ENCODE data around the gene TRAK1. TPM values are rescaled to one million over a fixed set of nuclear protein-coding genes. Genes with fewer than 3 reads are reported as not detected.

The TRAK1 gene
- total and polyA plus RNA-seq, 2 experiments from 2014 or later, result 19.0 to 28.8 TPM

DNA sequence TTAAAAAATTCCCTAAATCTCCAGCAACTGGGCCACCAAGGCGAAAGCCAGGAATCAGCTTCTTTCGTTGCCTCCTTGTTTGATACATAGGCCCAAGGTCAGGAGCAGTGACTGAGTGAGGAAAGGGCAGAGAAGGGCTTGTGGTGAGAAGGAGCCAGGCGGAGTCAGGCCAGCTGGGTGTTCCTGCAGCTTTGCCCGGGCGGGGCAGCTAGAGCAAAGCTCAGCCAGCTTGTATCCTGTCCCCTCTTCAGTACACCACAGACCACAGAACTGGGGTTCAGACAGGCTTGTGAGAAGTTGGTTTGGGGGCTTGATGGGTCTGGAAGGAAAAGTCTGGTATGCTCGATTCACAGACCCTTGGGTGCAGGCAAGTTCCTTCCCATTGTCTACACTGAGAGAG, 122.3 kb downstream of the TRAK1 start:
- DNase-seq (ENCODE audit: low spot score), result no peak
- Histone ChIP-seq H4K20me1 (ENCODE audit: insufficient read depth, poor library complexity, severe bottlenecking) (no peaks in the 10 kb centered on the region), H2AFZ (no peak overlapping the region), H3K79me2 (no peaks in the 10 kb centered on the region), H3K36me3 (replicated peaks; ENCODE audit: insufficient read depth, low read depth) (no peaks in the 10 kb centered on the region), H3K4me3 (no peak overlapping the region), H3K9me2 (replicated peaks; ENCODE audit: insufficient read depth) (no peaks in the 10 kb centered on the region), H3K4me1 (ENCODE audit: insufficient read depth) (peaks cover 3% of the 10 kb centered on the region), H3K27me3 (no peaks in the 10 kb centered on the region), H3K9me3 (ENCODE audit: low read depth) (no peaks in the 10 kb centered on the region), H3K27ac (no peak overlapping the region), H3K4me2 (no peak overlapping the region)
- WGBS (ENCODE audit: low lambda C conversion rate, missing lambda C conversion rate), result 96% methylated on average over 6 of the region's 6 CpGs
- no peak for TF ChIP-seq EZH2 (IDR thresholded peaks at IDR 0.05; ENCODE audit: borderline replicate concordance)
- TF ChIP-seq, protein P1, sequence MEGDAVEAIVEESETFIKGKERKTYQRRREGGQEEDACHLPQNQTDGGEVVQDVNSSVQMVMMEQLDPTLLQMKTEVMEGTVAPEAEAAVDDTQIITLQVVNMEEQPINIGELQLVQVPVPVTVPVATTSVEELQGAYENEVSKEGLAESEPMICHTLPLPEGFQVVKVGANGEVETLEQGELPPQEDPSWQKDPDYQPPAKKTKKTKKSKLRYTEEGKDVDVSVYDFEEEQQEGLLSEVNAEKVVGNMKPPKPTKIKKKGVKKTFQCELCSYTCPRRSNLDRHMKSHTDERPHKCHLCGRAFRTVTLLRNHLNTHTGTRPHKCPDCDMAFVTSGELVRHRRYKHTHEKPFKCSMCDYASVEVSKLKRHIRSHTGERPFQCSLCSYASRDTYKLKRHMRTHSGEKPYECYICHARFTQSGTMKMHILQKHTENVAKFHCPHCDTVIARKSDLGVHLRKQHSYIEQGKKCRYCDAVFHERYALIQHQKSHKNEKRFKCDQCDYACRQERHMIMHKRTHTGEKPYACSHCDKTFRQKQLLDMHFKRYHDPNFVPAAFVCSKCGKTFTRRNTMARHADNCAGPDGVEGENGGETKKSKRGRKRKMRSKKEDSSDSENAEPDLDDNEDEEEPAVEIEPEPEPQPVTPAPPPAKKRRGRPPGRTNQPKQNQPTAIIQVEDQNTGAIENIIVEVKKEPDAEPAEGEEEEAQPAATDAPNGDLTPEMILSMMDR (IDR thresholded peaks at IDR 0.05; ENCODE audit: poor library complexity), result no peak
- no peak for TF ChIP-seq EZH2phosphoT487 (IDR thresholded peaks at IDR 0.05; ENCODE audit: low read depth, severe bottlenecking, unreplicated experiment)

DNA sequence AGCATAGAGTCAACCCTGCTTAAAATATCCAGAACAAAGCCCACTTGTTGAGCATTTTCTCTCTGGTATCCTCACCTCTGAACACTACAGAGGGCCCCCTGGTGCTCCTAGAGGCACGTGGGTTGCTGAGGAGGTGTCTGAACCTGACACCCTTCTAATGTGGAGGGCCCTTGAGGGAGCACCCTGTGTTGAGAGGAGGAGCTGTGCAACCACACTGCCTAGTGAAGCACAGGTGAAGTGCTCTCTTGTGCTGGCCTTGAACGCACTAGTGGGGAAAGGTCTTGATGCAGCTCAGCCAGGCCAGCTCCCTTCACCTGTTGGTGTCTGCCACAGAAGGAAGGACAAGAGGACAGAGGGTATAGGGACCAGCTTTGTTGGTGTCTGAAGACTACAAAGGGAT, 122.9 kb downstream of the TRAK1 start:
- Histone ChIP-seq H2AFZ (no peak overlapping the region), H3K27me3 (no peaks in the 10 kb centered on the region), H3K79me2 (no peaks in the 10 kb centered on the region), H3K27ac (no peak overlapping the region), H3K4me3 (no peak overlapping the region), H4K20me1 (ENCODE audit: insufficient read depth, poor library complexity, severe bottlenecking) (no peaks in the 10 kb centered on the region), H3K4me1 (ENCODE audit: insufficient read depth) (peaks cover 3% of the 10 kb centered on the region), H3K4me2 (no peak overlapping the region), H3K9me3 (ENCODE audit: low read depth) (no peaks in the 10 kb centered on the region), H3K36me3 (replicated peaks; ENCODE audit: insufficient read depth, low read depth) (no peaks in the 10 kb centered on the region), H3K9me2 (replicated peaks; ENCODE audit: insufficient read depth) (no peaks in the 10 kb centered on the region)
- no peak for DNase-seq (ENCODE audit: low spot score)
- WGBS (ENCODE audit: low lambda C conversion rate, missing lambda C conversion rate), result 60% methylated on average over 2 of the region's 2 CpGs
- TF ChIP-seq EZH2 (IDR thresholded peaks at IDR 0.05; ENCODE audit: borderline replicate concordance), result no peak
- TF ChIP-seq, protein P1 (IDR thresholded peaks at IDR 0.05; ENCODE audit: poor library complexity), result no peak

DNA sequence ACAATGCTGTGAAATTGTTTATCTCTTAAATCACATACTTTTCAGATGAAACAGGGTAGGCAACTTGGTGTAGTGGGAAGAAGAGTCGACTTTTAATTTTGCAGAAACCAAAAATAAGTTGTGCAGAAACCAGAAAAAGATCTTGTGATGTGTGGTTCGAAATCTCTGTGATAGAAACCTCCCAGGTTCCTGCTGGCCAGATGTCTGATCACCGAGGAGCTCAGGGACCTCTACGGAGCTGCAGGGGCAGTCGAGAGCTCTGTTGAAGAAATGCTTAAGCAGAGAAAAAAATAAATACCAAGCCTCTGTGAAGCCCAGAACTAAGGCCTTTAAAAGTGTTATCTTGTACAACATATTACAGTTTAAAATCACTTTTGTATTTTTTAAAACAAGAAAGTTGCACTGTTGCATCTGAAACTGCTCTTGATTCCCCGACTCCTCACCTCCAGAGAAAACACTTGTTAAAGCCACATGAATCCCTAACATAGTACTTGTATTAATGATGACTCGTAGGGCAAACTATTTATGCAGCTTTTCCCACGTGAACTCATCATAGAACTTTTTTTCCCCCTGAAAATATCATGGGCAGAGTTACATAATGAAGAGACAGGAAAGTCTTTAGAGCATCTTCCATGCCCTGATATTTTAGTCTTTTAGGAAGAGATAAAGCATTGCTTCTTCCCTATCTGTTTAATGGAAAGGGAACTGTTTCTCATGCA, 123.6 kb downstream of the TRAK1 start:
- 71% methylated on average over 8 of the region's 8 CpGs for WGBS (ENCODE audit: low lambda C conversion rate, missing lambda C conversion rate)
- Histone ChIP-seq H3K9me2 (replicated peaks; ENCODE audit: insufficient read depth) (no peaks in the 10 kb centered on the region), H3K4me2 (no peak overlapping the region), H3K4me1 (ENCODE audit: insufficient read depth) (peaks cover 3% of the 10 kb centered on the region), H3K4me3 (no peak overlapping the region), H4K20me1 (ENCODE audit: insufficient read depth, poor library complexity, severe bottlenecking) (no peaks in the 10 kb centered on the region), H3K36me3 (replicated peaks; ENCODE audit: insufficient read depth, low read depth) (no peaks in the 10 kb centered on the region), H3K9me3 (ENCODE audit: low read depth) (no peaks in the 10 kb centered on the region), H2AFZ (no peak overlapping the region), H3K79me2 (no peaks in the 10 kb centered on the region), H3K27ac (no peak overlapping the region), H3K27me3 (no peaks in the 10 kb centered on the region)
- TF ChIP-seq, protein P1 (IDR thresholded peaks at IDR 0.05; ENCODE audit: poor library complexity), result no peak
- TF ChIP-seq EZH2 (IDR thresholded peaks at IDR 0.05; ENCODE audit: borderline replicate concordance) (no peak), EZH2phosphoT487 (IDR thresholded peaks at IDR 0.05; ENCODE audit: low read depth, severe bottlenecking, unreplicated experiment) (no peak)
- no peak for DNase-seq (ENCODE audit: low spot score)
